ENCODE measurements around the gene SLC17A3.
A peak's percentile ranks its signal among the peaks of the same experiment; 100 is the strongest.

Gene SLC17A3

DNA sequence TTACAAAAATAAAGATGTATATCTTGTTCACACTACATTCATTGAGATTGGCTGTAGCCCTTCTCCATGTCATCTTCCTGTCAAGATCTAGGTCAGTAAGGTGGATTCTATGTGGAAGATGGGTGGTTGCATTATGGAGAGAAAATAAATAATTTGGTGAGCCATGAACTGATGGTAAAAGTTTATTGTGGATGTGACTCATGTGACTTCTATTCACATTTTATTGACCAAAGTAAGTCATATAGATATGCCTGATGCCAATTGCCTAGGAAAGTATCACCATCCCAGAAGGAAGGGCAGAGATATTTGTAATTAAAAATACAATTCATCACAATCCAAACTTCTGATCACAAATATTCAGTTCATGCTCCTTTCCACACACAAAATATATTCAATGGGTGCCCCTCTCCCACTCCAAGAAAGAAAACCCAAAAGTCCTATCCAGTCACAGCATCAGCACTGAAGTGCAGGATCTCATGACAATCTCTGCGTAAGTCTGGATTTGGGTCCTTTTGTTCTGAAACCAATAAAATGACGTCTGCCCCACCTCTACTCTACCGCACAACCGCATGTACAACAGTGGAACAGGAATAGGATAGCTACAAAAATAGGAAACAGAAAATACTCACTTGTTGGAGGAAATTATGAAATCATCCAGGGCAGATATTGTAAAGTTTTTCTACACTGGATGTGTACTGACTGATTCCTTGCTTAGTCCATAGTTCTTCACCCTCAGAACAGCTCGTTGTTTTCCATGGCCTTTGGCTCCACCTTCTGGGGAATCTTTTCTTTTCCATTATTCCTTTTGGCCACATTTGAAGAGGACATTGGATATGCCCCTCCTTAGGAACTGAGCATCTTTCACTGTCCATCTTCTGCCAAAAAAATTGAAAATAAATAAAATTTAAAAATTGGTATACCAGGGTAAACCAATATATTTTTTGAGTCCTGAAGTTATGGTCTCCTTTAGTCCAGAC, 16.1 kb upstream of the SLC17A3 start:
- peak; percentile 23 for DNase-seq (ENCODE audit: low spot score)

GRCh38 chr6:25888626-25889025, 14.6 kb upstream of the SLC17A3 start:
- no peak for DNase-seq (ENCODE audit: low spot score)

DNA sequence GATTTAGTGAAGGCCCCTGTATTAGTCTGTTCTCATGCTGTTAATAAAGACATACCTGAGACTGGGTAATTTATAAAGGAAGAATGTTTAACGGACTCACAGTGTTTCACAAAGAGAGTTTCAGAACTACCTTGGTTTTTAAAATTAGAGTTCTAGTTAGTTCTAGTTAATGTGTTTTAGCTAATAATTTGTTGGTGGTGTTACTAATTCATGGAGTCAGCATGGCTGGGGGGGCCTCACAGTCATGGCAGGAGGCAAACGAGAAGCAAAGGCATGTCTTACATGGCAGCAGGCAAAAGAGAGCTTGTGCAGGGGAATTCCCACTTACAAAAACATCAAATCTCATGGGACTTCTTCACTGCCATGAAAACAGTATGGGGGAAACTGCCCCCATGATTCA, 12.0 kb upstream of the SLC17A3 start:
- no peak for DNase-seq (ENCODE audit: low spot score)

DNA sequence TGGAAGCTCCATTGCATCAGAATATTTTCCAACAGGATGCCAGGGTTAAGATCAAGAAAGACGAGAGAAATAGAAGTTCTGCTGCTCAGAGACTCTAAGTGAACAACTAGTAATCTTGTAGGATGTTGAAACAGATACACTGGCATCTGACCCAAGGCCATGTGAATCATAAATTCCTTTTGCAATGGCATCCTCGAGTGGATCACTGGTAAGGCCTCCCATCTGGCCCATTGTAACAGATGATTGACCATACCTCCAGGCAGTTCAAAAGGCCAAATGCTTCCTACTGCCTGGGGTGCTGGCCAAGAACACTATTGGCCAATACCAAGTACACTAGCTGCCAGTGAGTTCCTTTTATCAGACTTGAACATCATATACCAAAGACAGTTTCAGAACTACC, 9.9 kb upstream of the SLC17A3 start:
- DNase-seq (ENCODE audit: low spot score): no peak

DNA sequence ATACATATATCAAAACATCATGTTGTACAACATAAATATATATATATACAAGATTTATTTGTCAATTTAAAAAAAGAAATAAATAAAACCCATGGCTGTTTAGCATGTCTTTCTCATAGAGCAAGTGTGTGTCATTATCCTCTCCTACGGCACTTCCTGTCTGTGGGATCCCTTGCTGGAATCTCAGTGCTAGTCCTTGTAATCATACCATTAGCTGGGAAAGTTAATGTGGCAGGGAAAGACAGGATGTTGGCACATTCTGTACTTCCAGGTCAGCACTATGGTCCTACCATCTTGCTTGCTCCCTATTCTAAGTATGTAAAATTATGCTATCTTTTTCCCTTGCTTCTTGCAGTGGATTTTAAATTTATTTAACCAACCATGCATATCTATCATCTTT, 9.5 kb upstream of the SLC17A3 start:
- DNase-seq (ENCODE audit: low spot score): no peak

GRCh38 chr6:25882051-25882496, 8.0 kb upstream of the SLC17A3 start:
- DNase-seq (ENCODE audit: low spot score): no peak

- DNase-seq (ENCODE audit: low spot score): no peak
Observed at GRCh38 chr6:25880601-25881000, 6.6 kb upstream of the SLC17A3 start.

GRCh38 chr6:25878721-25879322, 4.8 kb upstream of the SLC17A3 start:
- DNase-seq (ENCODE audit: low spot score): no peak

DNA sequence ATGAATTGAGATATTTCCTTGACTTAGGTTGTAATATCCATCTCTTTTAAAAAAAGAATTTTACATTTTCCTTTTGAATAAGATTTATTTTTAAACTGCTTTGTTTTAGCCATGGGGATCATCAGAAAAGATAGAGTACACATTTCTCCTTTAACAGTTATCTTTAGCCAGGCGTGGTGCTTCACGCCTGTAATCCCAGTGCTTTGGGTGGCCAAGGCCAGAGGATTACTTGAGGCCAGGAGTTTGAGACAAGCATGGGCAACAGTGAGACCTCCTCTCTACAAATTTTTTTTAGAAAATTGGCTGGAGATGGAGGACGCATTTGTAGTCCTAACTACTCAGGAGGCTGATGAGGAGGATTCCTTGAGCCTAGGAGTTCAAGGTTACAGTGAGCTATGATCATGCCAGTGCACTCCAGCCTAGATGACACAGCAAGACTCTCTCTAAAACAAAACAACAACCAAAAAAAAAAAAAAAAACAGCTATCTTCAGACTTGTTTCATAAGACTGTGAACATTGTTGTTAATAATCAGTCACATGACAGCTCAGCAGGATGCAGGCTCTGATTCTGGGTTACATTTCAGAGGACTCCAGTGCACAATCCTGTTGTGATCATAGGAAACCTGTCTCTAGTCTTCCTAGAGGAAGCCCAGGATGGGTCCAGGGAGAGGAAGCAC, 2.0 kb upstream of the SLC17A3 start:
- DNase-seq (ENCODE audit: low spot score): no peak

DNA sequence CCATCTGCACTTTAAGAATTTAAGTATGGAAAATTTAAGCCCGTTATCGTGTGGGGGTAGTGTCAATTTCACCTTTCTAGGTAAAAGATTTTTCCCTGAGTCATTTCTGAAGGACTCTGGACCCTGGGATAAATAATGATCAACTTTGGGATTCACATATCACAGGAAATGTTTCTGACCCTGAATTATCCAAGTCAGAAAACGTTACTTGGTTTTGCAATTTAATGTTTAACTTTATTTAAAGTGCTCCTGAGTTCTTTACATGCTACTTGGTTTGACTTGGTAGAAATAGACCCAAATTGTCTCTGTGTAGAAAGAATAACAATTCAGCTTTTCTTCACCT, 1.5 kb upstream of the SLC17A3 start:
- DNase-seq (ENCODE audit: low spot score): no peak

GRCh38 chr6:25874822-25875562, 949 bp upstream of the SLC17A3 start:
- DNase-seq (ENCODE audit: low spot score): no peak

GRCh38 chr6:25872814-25873213, 1.2 kb downstream of the SLC17A3 start:
- peak; percentile 12 for DNase-seq (ENCODE audit: low spot score)

DNA sequence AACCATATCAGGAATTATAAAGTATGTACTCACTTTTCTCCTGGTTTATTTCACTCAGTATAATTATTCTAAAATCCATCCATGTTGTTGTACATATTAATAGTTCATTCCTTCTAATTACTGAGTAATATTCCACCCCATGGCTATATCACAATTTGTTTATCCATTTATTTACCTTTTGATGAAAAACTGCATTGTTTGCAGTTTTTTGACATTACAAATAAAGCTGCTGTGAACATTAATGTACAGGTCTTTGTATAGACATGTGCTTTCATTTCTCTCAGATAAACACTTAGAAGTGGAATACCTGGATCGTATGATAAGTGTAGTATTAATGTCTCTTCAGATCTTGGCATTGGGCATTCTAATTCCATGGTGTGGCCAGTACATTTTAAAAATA, 4.2 kb downstream of the SLC17A3 start:
- DNase-seq (ENCODE audit: low spot score): no peak

- no peak for DNase-seq (ENCODE audit: low spot score)
Observed at GRCh38 chr6:25868436-25869183, 5.4 kb downstream of the SLC17A3 start.

GRCh38 chr6:25866011-25866410, 8.0 kb downstream of the SLC17A3 start:
- DNase-seq (ENCODE audit: low spot score): no peak

DNA sequence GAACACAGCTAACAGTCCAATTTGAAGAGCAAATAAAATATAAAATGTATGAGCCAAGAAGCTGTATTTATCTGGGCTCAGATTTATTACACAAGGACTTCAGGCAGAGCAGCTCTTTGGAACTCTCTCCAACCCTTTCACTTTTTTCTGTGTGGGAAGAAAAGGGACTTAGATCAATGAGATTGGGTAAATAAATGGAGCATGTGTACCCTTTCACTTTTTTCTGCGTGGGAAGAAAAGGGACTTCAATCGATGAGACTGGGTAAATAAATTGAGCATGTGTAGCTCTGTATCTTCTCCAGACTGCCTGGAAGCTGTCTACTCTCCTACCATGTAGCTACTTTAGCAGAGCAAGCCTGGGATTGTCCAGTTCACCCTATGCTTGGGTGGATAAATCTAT, 10.7 kb downstream of the SLC17A3 start:
- no peak for DNase-seq (ENCODE audit: low spot score)

DNA sequence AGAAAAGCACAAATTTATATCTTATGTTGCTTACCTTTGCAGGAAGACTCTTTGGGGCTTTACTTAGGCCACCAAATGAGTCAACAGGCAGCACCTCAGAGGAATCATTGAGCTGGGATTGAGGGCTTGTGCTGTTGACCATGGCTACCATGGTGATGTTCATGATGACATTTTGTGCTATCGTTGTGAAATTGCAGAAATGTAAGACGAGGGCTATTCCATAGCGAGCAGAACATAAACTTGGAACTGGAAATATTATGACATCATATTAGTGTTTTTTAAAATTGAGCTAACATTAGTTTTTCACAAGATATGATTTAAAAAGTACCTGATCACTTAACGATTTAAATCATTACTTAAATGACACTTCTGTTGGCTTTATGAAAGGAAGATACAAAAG, 11.8 kb downstream of the SLC17A3 start:
- no peak for DNase-seq (ENCODE audit: low spot score)

DNA sequence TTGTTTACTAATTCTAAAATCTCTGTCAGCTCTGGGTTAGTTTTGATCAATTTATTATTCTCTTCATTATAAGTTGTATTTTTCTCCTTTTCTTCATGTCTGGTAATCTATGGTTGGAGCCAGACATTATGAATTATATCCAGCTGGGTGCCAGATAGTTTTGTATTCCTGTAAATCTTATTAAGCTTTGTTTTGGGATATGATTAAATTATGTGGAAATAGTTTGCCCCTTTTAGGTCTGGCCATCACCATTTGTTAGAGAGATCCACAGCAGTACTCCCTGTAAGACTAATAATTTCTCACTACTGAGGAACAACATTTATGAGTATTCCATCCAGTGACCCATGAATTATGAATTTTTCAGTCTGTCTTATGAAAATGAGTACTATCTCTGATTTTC, 21.3 kb downstream of the SLC17A3 start:
- no peak for DNase-seq (ENCODE audit: low spot score)

GRCh38 chr6:25851961-25852360, 22.1 kb downstream of the SLC17A3 start:
- DNase-seq (ENCODE audit: low spot score): no peak

- no peak for DNase-seq (ENCODE audit: low spot score)
Observed at GRCh38 chr6:25844518-25844917, 29.5 kb downstream of the SLC17A3 start.

DNA sequence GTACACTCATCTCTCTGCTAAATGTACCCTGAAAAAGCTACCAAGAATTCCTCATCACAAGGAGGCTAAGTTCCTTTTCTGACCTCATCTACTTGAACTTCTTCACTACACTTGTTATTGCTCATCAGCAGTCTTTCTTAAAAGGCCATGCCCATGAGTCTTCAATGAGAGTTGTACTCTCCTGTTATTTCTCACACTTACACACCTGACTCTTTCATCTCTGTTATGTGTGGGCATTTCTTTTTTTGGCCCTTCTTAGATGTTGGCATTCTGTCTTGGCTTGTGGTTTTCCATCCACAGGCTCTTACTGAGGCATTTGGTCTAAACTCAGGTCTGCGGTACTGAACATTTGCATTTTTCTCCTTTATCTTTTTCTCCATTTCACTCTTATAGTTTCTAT, 31.5 kb downstream of the SLC17A3 start:
- DNase-seq (ENCODE audit: low spot score): no peak

All from NAMALWA (cell line).